ENCODE results near the gene CHRNA1. TPM values are rescaled to one million over a fixed set of nuclear protein-coding genes. Genes with fewer than 3 reads are reported as not detected.

CHRNA1 gene
- total RNA-seq, 1 experiment from 2014 or later = not detected

GRCh38 chr2:174756743-174757142 lies 7.5 kb downstream of the CHRNA1 start:
- H4K5ac ChIP-seq (ENCODE audit: insufficient read length, low read depth, low read length) = no peak overlapping the region
- no peaks in the 10 kb centered on the region for H3K4me1 ChIP-seq (ENCODE audit: insufficient read depth, low read length)
- no peak overlapping the region for H2BK20ac ChIP-seq (ENCODE audit: low read depth, low read length, poor library complexity, severe bottlenecking)
- H3K79me1 ChIP-seq (ENCODE audit: insufficient read depth, low read depth, low read length, poor library complexity, severe bottlenecking) = no peaks in the 10 kb centered on the region
- no peak overlapping the region for H3K9ac ChIP-seq (ENCODE audit: extremely low read depth, insufficient read length, low read length)
- H4K8ac ChIP-seq (replicated peaks; ENCODE audit: insufficient read length, low read depth, low read length) = no peak overlapping the region
- no peak overlapping the region for H2BK12ac ChIP-seq (ENCODE audit: insufficient read length, low read depth, low read length)
- no peak overlapping the region for H3K56ac ChIP-seq (ENCODE audit: insufficient read length, low read depth, low read length)
- H3K4me2 ChIP-seq (ENCODE audit: insufficient read depth, insufficient read length, low read length) = no peak overlapping the region
- no peaks in the 10 kb centered on the region for H3K9me3 Mint-ChIP-seq
- no peaks in the 10 kb centered on the region; the same call in 1 of the 2 replicates for H3K27me3 Mint-ChIP-seq (ENCODE audit: low read depth)
- WGBS (ENCODE audit: extremely low coverage, insufficient read length, low lambda C conversion rate) = no CpG with 5 or more reads among the region's 10 CpGs
- no peak overlapping the region for H3K4ac ChIP-seq (ENCODE audit: low read depth, low read length)
- DNase-seq = no peak
- H3K79me2 ChIP-seq (ENCODE audit: insufficient read depth, low read length) = no peaks in the 10 kb centered on the region
- H4K20me1 ChIP-seq (ENCODE audit: control insufficient read depth, insufficient read depth, insufficient read length) = no peaks in the 10 kb centered on the region
- H3K36me3 Mint-ChIP-seq (ENCODE audit: insufficient read depth in 1 of 3, low read depth in 3 of 3) = no peaks in the 10 kb centered on the region; a peak in 1 of 7 replicates
- no peaks in the 10 kb centered on the region for H3K23me2 ChIP-seq (ENCODE audit: insufficient read length, low read depth, low read length, poor library complexity, severe bottlenecking)
- H3K14ac ChIP-seq (ENCODE audit: insufficient read depth, low read length) = no peak overlapping the region
- H3K4me3 Mint-ChIP-seq = no peak overlapping the region
- no peak overlapping the region for H2BK15ac ChIP-seq (ENCODE audit: low read depth, low read length)
- H4K91ac ChIP-seq (ENCODE audit: insufficient read length, low read depth, low read length) = no peak overlapping the region
- TF ChIP-seq CTCF (conservative IDR thresholded peaks at IDR 0.05) = no peak
- H3K27ac Mint-ChIP-seq = peak overlapping the region in 1 of 3 experiments; percentile 49; a peak in 1 of 7 replicates
- H2BK5ac ChIP-seq (ENCODE audit: insufficient read length, low read length) = no peak overlapping the region
- H3K27ac ChIP-seq (ENCODE audit: insufficient read length, low read depth, low read length) = no peak overlapping the region
- no peaks in the 10 kb centered on the region for H3K27me3 ChIP-seq (ENCODE audit: insufficient read depth, low read length)
- peaks cover 3 to 4% of the 10 kb centered on the region in 2 experiments for H3K4me1 Mint-ChIP-seq
- no peak overlapping the region for H2AK5ac ChIP-seq (ENCODE audit: insufficient read length, low read length)
- H3T11ph ChIP-seq (ENCODE audit: low read length) = no peak overlapping the region
- no peak overlapping the region for H3K18ac ChIP-seq (ENCODE audit: insufficient read length, low read depth, low read length)
- H3K9me3 ChIP-seq (ENCODE audit: control insufficient read depth, low read depth, low read length) = no peaks in the 10 kb centered on the region
- H2BK120ac ChIP-seq (ENCODE audit: low read depth, low read length, poor library complexity, severe bottlenecking) = no peak overlapping the region
- no peak overlapping the region for H2AFZ ChIP-seq (ENCODE audit: low read length)
- H3K23ac ChIP-seq (ENCODE audit: insufficient read length, low read depth, low read length) = no peak overlapping the region

Data from H9 (cell line).